ENCODE results near the gene RPRM.

- TF ChIP-seq CTCF (IDR thresholded peaks at IDR 0.05; ENCODE audit: low read length) (no peak), EZH2 (optimal IDR thresholded peaks at IDR 0.05; ENCODE audit: low read depth, low read length) (no peak)
These were observed 33.8 kb upstream of the RPRM start for GRCh38 chr2:153512331-153512730.
